Renal pelvis (tissue), 12 donors: Measurements from ENCODE around the gene PRR12. TPM values are rescaled to one million over a fixed set of nuclear protein-coding genes. Genes with fewer than 3 reads are reported as not detected.

Experiments
- DNase-seq: peaks from one replicate; pipeline ENCODE4 v3.0.0-alpha.2; 2013
- long read RNA-seq, 16 experiments: transcript quantifications; one replicate each; lab custom pipeline, GENCODE V29; 2026
- polyA plus RNA-seq, 3 donors: library from polyadenylated mRNA; unstranded; fragments of 120-200 nt; gene quantifications; one replicate each; pipeline ENCODE4 v1.2.1, GENCODE V29; 2013; ENCODE audit not compliant: insufficient read length in 3 of 3

PRR12 gene
- polyA plus RNA-seq = 10 to 100 TPM; 24.2 to 34.2 (median 29.2) TPM
- long read RNA-seq, donor 1, partial matches to known transcripts = 7 of 7 reads
- long read RNA-seq, donor 1, other reads (novel, unspliced or antisense) = 0 of 7 reads
- long read RNA-seq, donor 2, partial matches to known transcripts = 7 of 7 reads
- long read RNA-seq, donor 2, other reads (novel, unspliced or antisense) = 0 of 7 reads
- long read RNA-seq, donor 3, partial matches to known transcripts = 7 of 7 reads
- long read RNA-seq, donor 3, other reads (novel, unspliced or antisense) = 0 of 7 reads
- long read RNA-seq, donor 4, partial matches to known transcripts = 5 of 5 reads
- long read RNA-seq, donor 4, other reads (novel, unspliced or antisense) = 0 of 5 reads
- long read RNA-seq, donor 5 = 0 reads
- long read RNA-seq, donor 6, partial matches to known transcripts = 13 of 13 reads
- long read RNA-seq, donor 6, other reads (novel, unspliced or antisense) = 0 of 13 reads
- long read RNA-seq, donor 7, partial matches to known transcripts = 47 of 48 reads
- long read RNA-seq, donor 7, other reads (novel, unspliced or antisense) = 0 of 48 reads
- long read RNA-seq, donor 8, partial matches to known transcripts = 12 of 12 reads
- long read RNA-seq, donor 8, other reads (novel, unspliced or antisense) = 0 of 12 reads
- long read RNA-seq, donor 9, partial matches to known transcripts = 6 of 6 reads
- long read RNA-seq, donor 9, other reads (novel, unspliced or antisense) = 0 of 6 reads
- long read RNA-seq, donor 10, full-length matches to known transcripts = 1 of 20 reads
- long read RNA-seq, donor 10, partial matches to known transcripts = 19 of 20 reads
- long read RNA-seq, donor 10, other reads (novel, unspliced or antisense) = 0 of 20 reads
- long read RNA-seq, donor 11, partial matches to known transcripts = 9 of 9 reads
- long read RNA-seq, donor 11, other reads (novel, unspliced or antisense) = 0 of 9 reads
- long read RNA-seq, donor 12, partial matches to known transcripts = 9 of 9 reads
- long read RNA-seq, donor 12, other reads (novel, unspliced or antisense) = 0 of 9 reads
- long read RNA-seq, donor 13, partial matches to known transcripts = 6 of 6 reads
- long read RNA-seq, donor 13, other reads (novel, unspliced or antisense) = 0 of 6 reads
- long read RNA-seq, donor 14, partial matches to known transcripts = 69 of 69 reads
- long read RNA-seq, donor 14, other reads (novel, unspliced or antisense) = 0 of 69 reads
- long read RNA-seq, donor 15, partial matches to known transcripts = 131 of 145 reads
- long read RNA-seq, donor 15, other reads (novel, unspliced or antisense) = 14 of 145 reads
- long read RNA-seq, donor 16, partial matches to known transcripts = 13 of 13 reads
- long read RNA-seq, donor 16, other reads (novel, unspliced or antisense) = 0 of 13 reads

GRCh38 chr19:49590971-49591730, at the start of gene PRR12:
Gene PRR12 (plus strand): TSS chr19:49591182. CDS start chr19:49591655, 473 bp downstream.
- peak; percentile 75 for DNase-seq

GRCh38 chr19:49541914-49542313, 49.1 kb upstream of the PRR12 start:
- no peak for DNase-seq

GRCh38 chr19:49542446-49542845, 48.5 kb upstream of the PRR12 start:
- no peak for DNase-seq

- no peak for DNase-seq
Observed at GRCh38 chr19:49543032-49543431, 48.0 kb upstream of the PRR12 start.

GRCh38 chr19:49544154-49544553, 46.8 kb upstream of the PRR12 start:
- DNase-seq = no peak

GRCh38 chr19:49546825-49547565, 44.0 kb upstream of the PRR12 start:
- DNase-seq = peak; percentile 95

GRCh38 chr19:49549045-49549444, 41.9 kb upstream of the PRR12 start:
- no peak for DNase-seq

- DNase-seq = no peak
Observed at GRCh38 chr19:49551531-49551930, 39.5 kb upstream of the PRR12 start.

GRCh38 chr19:49552749-49553148, 38.2 kb upstream of the PRR12 start:
- no peak for DNase-seq

- DNase-seq = no peak
Observed at GRCh38 chr19:49553451-49554271, 37.3 kb upstream of the PRR12 start.

GRCh38 chr19:49554701-49555181, 36.2 kb upstream of the PRR12 start:
- DNase-seq = no peak

GRCh38 chr19:49555600-49556411, 35.2 kb upstream of the PRR12 start:
- no peak for DNase-seq

- DNase-seq = no peak
Observed at GRCh38 chr19:49556412-49557398, 34.3 kb upstream of the PRR12 start.

- DNase-seq = no peak
Observed at GRCh38 chr19:49557641-49558325, 33.2 kb upstream of the PRR12 start.

- no peak for DNase-seq
Observed at GRCh38 chr19:49558591-49558990, 32.4 kb upstream of the PRR12 start.

- no peak for DNase-seq
Observed at GRCh38 chr19:49559443-49559842, 31.5 kb upstream of the PRR12 start.
